Suprapubic skin (tissue), 4 donors: Measurements from ENCODE around the gene KAT7. TPM values are rescaled to one million over a fixed set of nuclear protein-coding genes. Genes with fewer than 3 reads are reported as not detected.
A peak's percentile ranks its signal among the peaks of the same experiment; 100 is the strongest.

Experiments
- DNase-seq, 2 donors: peaks; one replicate each; pipeline ENCODE4 v3.0.0-alpha.2; 2019; ENCODE audit warnings: low spot score in 2 of 2
- H3K27ac ChIP-seq: fragments of 200-600 bp; sonication (generic); one replicate; pipeline ENCODE4 v1.5.1; 2019
- H3K27me3 ChIP-seq: fragments of 200-600 bp; sonication (generic); one replicate; pipeline ENCODE4 v1.5.1; 2019
- H3K36me3 ChIP-seq: fragments of 200-600 bp; sonication (generic); one replicate; pipeline ENCODE4 v1.5.1; 2019
- H3K4me1 ChIP-seq: fragments of 200-600 bp; sonication (generic); one replicate; pipeline ENCODE4 v1.5.1; 2019
- H3K4me3 ChIP-seq: fragments of 200-600 bp; sonication (generic); one replicate; pipeline ENCODE4 v1.5.1; 2019; ENCODE audit warnings: mild to moderate bottlenecking
- H3K9me3 ChIP-seq: fragments of 200-600 bp; sonication (generic); one replicate; pipeline ENCODE4 v1.5.1; 2019
- EP300 ChIP-seq: sonication (generic); formaldehyde crosslinking; IDR thresholded peaks from one replicate; pipeline ENCODE4 v1.6.1; 2017; ENCODE audit warnings: antibody characterized with exemption
- POLR2A ChIP-seq, 2 donors: fragments of 450-650 bp; IDR thresholded peaks; one replicate each; pipeline ENCODE4 v1.6.1; 2017; ENCODE audit warnings: antibody characterized with exemption in 2 of 2, mild to moderate bottlenecking in 2 of 2, moderate library complexity in 2 of 2
- POLR2AphosphoS5 ChIP-seq, 3 donors: sonication (generic); formaldehyde crosslinking; IDR thresholded peaks; one replicate each; pipeline ENCODE4 v1.6.1; 2017; ENCODE audit warnings: antibody characterized with exemption in 3 of 3
- WGBS: methylation state at CpG from one replicate; pipeline ENCODE4 v1.1.5; 2018; 5-methylcytosine and 5-hydroxymethylcytosine counted together
- total RNA-seq, 4 donors: library from RNA; depleted of rRNA; stranded (reverse); fragments of >200 nt; gene quantifications; one replicate each; pipeline ENCODE4 v1.1.0, GENCODE V29; 2016
- TF ChIP-seq, protein P1 (sequence below), 2 donors: fragments of 200-600 bp in 1 of 2; fragments of 450-650 bp in 1 of 2; sonication (generic) in 1 of 2; IDR thresholded peaks; one replicate each; pipeline ENCODE4 v1.5.1; 2016 to 2019; ENCODE audit warnings: antibody characterized with exemption in 2 of 2, mild to moderate bottlenecking in 1 of 2, moderate library complexity in 1 of 2

The KAT7 gene
- total RNA-seq, 4 donors from 2014 or later: 37.1 to 71.4 (median 52.2) TPM

DNA sequence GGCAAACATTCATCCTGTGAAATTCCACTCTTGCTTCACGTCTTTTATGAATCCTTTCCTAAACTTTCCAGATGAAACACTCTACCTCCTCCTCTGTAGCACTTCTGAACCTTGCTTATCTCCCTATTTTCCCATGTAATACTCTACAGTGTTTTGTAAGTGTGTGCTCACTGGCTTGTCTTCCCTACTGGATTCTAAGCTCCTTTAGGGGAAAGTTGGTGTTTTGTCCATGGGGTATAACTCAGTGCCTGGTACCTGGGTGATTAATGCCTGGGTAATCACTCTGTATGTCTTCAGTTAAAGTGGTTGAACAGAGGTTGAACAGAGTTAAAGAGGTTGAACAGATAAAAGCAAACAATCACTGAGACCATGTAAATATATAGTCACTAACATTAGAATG lies 3.8 kb upstream of the KAT7 start:
- TF ChIP-seq, protein P1, sequence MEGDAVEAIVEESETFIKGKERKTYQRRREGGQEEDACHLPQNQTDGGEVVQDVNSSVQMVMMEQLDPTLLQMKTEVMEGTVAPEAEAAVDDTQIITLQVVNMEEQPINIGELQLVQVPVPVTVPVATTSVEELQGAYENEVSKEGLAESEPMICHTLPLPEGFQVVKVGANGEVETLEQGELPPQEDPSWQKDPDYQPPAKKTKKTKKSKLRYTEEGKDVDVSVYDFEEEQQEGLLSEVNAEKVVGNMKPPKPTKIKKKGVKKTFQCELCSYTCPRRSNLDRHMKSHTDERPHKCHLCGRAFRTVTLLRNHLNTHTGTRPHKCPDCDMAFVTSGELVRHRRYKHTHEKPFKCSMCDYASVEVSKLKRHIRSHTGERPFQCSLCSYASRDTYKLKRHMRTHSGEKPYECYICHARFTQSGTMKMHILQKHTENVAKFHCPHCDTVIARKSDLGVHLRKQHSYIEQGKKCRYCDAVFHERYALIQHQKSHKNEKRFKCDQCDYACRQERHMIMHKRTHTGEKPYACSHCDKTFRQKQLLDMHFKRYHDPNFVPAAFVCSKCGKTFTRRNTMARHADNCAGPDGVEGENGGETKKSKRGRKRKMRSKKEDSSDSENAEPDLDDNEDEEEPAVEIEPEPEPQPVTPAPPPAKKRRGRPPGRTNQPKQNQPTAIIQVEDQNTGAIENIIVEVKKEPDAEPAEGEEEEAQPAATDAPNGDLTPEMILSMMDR (IDR thresholded peaks at IDR 0.05): no peak
- no peak for TF ChIP-seq POLR2AphosphoS5 (IDR thresholded peaks at IDR 0.05)
- no peak for TF ChIP-seq EP300
- TF ChIP-seq POLR2A (IDR thresholded peaks at IDR 0.05): no peak
- DNase-seq: no peak
- no peaks in the 10 kb centered on the region for H3K9me3 ChIP-seq
- no peak overlapping the region for H3K4me3 ChIP-seq
- H3K27me3 ChIP-seq: no peaks in the 10 kb centered on the region
- no peak overlapping the region for H3K27ac ChIP-seq
- no peaks in the 10 kb centered on the region for H3K36me3 ChIP-seq
- 63% methylated on average over 1 of the region's 1 CpG for WGBS
- H3K4me1 ChIP-seq: peaks cover 25% of the 10 kb centered on the region

DNA sequence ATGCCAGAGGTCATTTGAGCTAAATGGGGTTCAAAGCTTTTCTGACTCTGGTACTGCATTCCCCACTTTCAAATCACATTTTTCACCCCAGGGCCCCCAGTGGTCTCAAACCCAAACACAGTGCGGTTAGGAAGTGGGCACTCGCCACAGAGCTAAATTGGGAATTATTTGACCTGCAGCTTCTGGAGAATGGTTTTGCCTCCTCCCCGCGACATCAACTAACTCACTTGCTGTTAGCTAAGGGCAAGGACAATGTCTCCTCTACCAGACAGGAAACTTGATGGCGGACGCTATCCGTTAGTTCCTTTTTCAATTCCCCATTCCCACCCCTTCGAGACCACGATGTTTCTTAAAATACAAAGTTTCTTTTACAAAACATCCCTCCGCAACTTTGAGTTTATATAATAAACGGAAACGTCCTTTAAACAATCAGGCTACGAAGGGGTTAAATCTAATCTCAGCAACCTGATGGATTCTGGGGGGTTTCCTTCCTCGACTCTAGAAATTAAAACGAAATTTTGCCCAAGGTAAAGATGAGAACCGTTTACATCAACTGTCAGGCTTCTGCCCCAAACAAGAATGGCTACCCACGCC lies 500 bp upstream of the KAT7 start:
- peak overlapping the region; percentile 100 for H3K27ac ChIP-seq
- no peaks in the 10 kb centered on the region for H3K9me3 ChIP-seq
- 5% methylated on average over 17 of the region's 17 CpGs for WGBS
- no peak for DNase-seq
- H3K27me3 ChIP-seq: no peaks in the 10 kb centered on the region
- no peak for TF ChIP-seq POLR2A (IDR thresholded peaks at IDR 0.05)
- TF ChIP-seq EP300: no peak
- TF ChIP-seq POLR2AphosphoS5 (IDR thresholded peaks at IDR 0.05): no peak
- TF ChIP-seq, protein P1 (IDR thresholded peaks at IDR 0.05): no peak
- peaks cover 36% of the 10 kb centered on the region for H3K4me1 ChIP-seq
- H3K4me3 ChIP-seq: peak overlapping the region; percentile 95
- peaks cover 17% of the 10 kb centered on the region for H3K36me3 ChIP-seq

DNA sequence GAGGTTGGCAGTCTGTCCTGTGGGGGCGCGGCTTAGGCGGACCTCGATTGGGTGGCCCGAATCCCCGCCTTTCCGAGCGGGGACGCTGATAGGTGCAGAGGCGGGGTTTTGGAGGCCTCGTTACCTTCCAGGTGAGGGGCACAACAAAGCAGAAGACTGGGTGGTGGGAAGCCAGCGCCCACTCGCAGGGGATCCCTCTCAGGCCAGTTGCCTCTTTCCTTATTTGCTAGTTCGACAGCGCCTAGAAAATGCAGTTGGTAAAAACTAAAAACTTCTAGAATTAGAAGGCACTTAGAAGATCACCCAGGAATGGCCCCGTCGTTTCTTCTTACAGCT lies 730 bp downstream of the KAT7 start:
- TF ChIP-seq EP300: no peak
- TF ChIP-seq POLR2A (IDR thresholded peaks at IDR 0.05): no peak
- TF ChIP-seq, protein P1 (IDR thresholded peaks at IDR 0.05): no peak
- no peak for TF ChIP-seq POLR2AphosphoS5 (IDR thresholded peaks at IDR 0.05)
- peak overlapping the region; percentile 95 for H3K4me3 ChIP-seq
- H3K4me1 ChIP-seq: peaks cover 34% of the 10 kb centered on the region
- peaks cover 28% of the 10 kb centered on the region for H3K36me3 ChIP-seq
- H3K27me3 ChIP-seq: no peaks in the 10 kb centered on the region
- H3K27ac ChIP-seq: peak overlapping the region; percentile 100
- no peak for DNase-seq
- no peaks in the 10 kb centered on the region for H3K9me3 ChIP-seq
- WGBS: 2% methylated on average over 17 of the region's 17 CpGs

DNA sequence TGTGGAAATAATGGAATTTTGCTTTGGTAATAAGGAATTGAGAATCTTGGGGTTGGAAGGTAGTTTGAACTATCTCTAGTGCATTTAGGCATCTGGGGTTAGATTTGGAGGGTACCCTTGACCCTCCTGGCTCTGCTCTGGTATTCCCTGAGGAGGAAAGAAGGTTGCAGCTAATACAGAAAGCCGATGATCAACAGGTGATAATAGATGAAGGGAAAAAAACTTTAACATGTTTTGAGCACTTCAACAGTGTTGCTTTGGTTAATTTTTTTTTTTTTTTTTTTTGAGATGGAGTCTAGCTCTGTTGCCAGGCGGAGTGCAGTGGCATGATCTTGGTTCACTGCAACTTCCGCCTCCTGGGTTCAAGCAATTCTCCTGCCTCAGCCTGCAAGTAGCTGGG lies 4.8 kb downstream of the KAT7 start:
- Histone ChIP-seq H3K4me3 (no peak overlapping the region), H3K9me3 (no peaks in the 10 kb centered on the region), H3K27me3 (no peaks in the 10 kb centered on the region), H3K27ac (no peak overlapping the region), H3K4me1 (peaks cover 27% of the 10 kb centered on the region), H3K36me3 (peaks cover 54% of the 10 kb centered on the region)
- 86% methylated on average over 3 of the region's 3 CpGs for WGBS
- TF ChIP-seq POLR2A (IDR thresholded peaks at IDR 0.05) (no peak), POLR2AphosphoS5 (IDR thresholded peaks at IDR 0.05) (no peak), EP300 (no peak)
- TF ChIP-seq, protein P1 (IDR thresholded peaks at IDR 0.05): no peak
- no peak for DNase-seq

DNA sequence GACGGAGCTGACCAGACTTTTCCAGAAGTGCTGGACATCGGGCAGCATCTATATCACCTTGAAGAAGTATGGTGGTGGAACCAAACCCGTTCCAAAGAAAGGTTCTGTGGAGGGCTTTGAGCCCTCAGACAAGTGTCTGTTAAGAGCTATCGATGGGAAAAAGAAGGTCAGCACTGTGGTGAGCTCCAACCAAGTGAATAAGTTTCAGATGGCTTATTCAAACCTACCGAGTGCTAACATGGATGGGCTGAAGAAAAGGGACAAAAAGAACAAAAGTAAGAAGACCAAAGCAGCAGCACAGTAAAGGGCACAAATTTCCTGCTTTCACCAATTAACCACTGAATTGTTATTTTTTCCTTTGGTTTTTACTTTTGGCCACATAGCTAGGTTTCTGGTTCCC lies 6.9 kb downstream of the KAT7 start:
- no peak overlapping the region for H3K27ac ChIP-seq

More for the DNA sequence above, 6.9 kb downstream of the KAT7 start:
- Histone ChIP-seq H3K9me3 (no peaks in the 10 kb centered on the region), H3K4me3 (no peak overlapping the region), H3K27me3 (no peaks in the 10 kb centered on the region), H3K36me3 (peaks cover 72% of the 10 kb centered on the region), H3K4me1 (peaks cover 16% of the 10 kb centered on the region)
- WGBS: 72% methylated on average over 5 of the region's 5 CpGs
- TF ChIP-seq, protein P1 (IDR thresholded peaks at IDR 0.05): no peak
- no peak for TF ChIP-seq EP300
- no peak for DNase-seq
